Nephron progenitor cell (in vitro differentiated cells): Measurements from ENCODE around the gene TMED7.

Source experiments
- DNase-seq: peaks from one replicate; pipeline ENCODE4 v3.0.0; 2021
- H3K27ac Mint-ChIP-seq: 2 replicates; pipeline ENCODE4 v1.8.0; 2021; ENCODE audit warnings: mild to moderate bottlenecking, moderate library complexity, mixed read lengths
- H3K27me3 Mint-ChIP-seq: 2 replicates; pipeline ENCODE4 v1.8.0; 2021; ENCODE audit warnings: mild to moderate bottlenecking, low read depth, mixed read lengths; ENCODE audit not compliant: poor library complexity
- H3K36me3 Mint-ChIP-seq: 2 replicates; pipeline ENCODE4 v1.8.0; 2021; ENCODE audit warnings: low read depth, mixed read lengths
- H3K4me1 Mint-ChIP-seq: 2 replicates; pipeline ENCODE4 v1.8.0; 2021; ENCODE audit warnings: mixed read lengths
- H3K4me3 Mint-ChIP-seq: 2 replicates; pipeline ENCODE4 v1.8.0; 2021; ENCODE audit warnings: mild to moderate bottlenecking, moderate library complexity, mixed read lengths
- H3K9me3 Mint-ChIP-seq: 2 replicates; pipeline ENCODE4 v1.8.0; 2021; ENCODE audit warnings: mild to moderate bottlenecking, moderate library complexity, mixed read lengths
- CTCF ChIP-seq: fragments of 200-600 bp; sonication (generic); IDR thresholded peaks from 2 replicates; pipeline ENCODE4 v1.5.0; 2021; ENCODE audit warnings: antibody characterized with exemption

The TMED7 gene

GRCh38 chr5:115571441-115571878, 54.4 kb downstream of the TMED7 start:
- H3K9me3 Mint-ChIP-seq: no peaks in the 10 kb centered on the region
- no peak for DNase-seq
- H3K27ac Mint-ChIP-seq: peak overlapping the region; percentile 55

GRCh38 chr5:115568668-115569067, 57.2 kb downstream of the TMED7 start:
- no peaks in the 10 kb centered on the region for H3K4me1 Mint-ChIP-seq
- no peak for TF ChIP-seq CTCF
- H3K9me3 Mint-ChIP-seq: no peaks in the 10 kb centered on the region
- DNase-seq: no peak
- H3K27ac Mint-ChIP-seq: no peak overlapping the region
- no peaks in the 10 kb centered on the region for H3K36me3 Mint-ChIP-seq
- H3K4me3 Mint-ChIP-seq: no peak overlapping the region
- peaks cover 4% of the 10 kb centered on the region for H3K27me3 Mint-ChIP-seq

More at GRCh38 chr5:115571441-115571878, 54.4 kb downstream of the TMED7 start:
- Mint-ChIP-seq H3K4me1 (no peaks in the 10 kb centered on the region), H3K27me3 (peaks cover 4% of the 10 kb centered on the region), H3K36me3 (no peaks in the 10 kb centered on the region), H3K4me3 (no peak overlapping the region)
- no peak for TF ChIP-seq CTCF

DNA sequence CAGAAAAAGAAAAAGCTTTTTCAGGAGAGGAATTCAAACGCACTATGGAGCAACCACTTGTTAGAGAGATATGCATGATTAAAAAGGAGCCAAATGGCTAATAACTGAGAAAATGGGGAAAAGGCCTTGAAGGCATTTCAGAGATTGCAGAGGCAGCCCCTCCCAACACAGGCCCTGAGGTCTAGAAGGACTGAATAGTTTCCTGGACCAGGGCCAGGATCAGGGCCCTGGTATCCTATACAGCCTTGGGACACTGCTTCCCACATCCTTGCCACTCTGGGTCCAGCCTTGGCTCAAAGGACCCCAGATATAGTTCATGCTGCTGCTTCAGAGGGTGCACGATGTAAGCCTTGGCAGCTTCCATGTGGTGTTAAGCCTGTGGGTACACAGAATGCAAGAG, 60.6 kb downstream of the TMED7 start:
- H3K4me3 Mint-ChIP-seq: no peak overlapping the region
- peaks cover 9% of the 10 kb centered on the region for H3K27me3 Mint-ChIP-seq
- DNase-seq: no peak
- peaks cover 6% of the 10 kb centered on the region for H3K9me3 Mint-ChIP-seq
- H3K27ac Mint-ChIP-seq: no peak overlapping the region
- no peaks in the 10 kb centered on the region for H3K36me3 Mint-ChIP-seq
- TF ChIP-seq CTCF: no peak
- no peaks in the 10 kb centered on the region for H3K4me1 Mint-ChIP-seq
